OCI-LY3 (cell line): Measurements from ENCODE around the gene GRM4.

ENCODE experiments used
- H2AFZ ChIP-seq: fragments of 200-600, 300-600 bp; shearing (Covaris generic); 2 replicates; pipeline ENCODE4 v1.6.0; 2014; ENCODE audit warnings: antibody characterized with exemption, low read depth, low read length
- H3K27ac ChIP-seq: fragments of 200-600, 300-600 bp; sonication (generic); 2 replicates; pipeline ENCODE4 v1.5.1; 2014; ENCODE audit warnings: mild to moderate bottlenecking, low read length, moderate library complexity, mixed read lengths
- H3K27me3 ChIP-seq: fragments of 200-600, 300-600 bp; sonication (generic); 2 replicates; pipeline ENCODE4 v1.6.1; 2014; ENCODE audit warnings: low read depth, low read length, mixed read lengths
- H3K36me3 ChIP-seq: fragments of 200-600, 300-600 bp; sonication (generic); replicated peaks from 2 replicates; pipeline ENCODE3; 2014; ENCODE audit warnings: low read depth, low read length, mixed read lengths
- H3K4me1 ChIP-seq: fragments of 300-600, 200-600 bp; sonication (generic); 2 replicates; pipeline ENCODE4 v1.6.1; 2014; ENCODE audit warnings: low read length, mixed read lengths
- H3K4me2 ChIP-seq: fragments of 200-600, 300-600 bp; sonication (generic); 2 replicates; pipeline ENCODE4 v1.6.1; 2014; ENCODE audit warnings: low read length, mixed read lengths
- H3K4me3 ChIP-seq: fragments of 300-600, 200-600 bp; sonication (generic); 2 replicates; pipeline ENCODE4 v1.5.1; 2014; ENCODE audit warnings: antibody characterized with exemption, mild to moderate bottlenecking, low read length, moderate library complexity
- H3K79me2 ChIP-seq: fragments of 300-600, 200-600 bp; shearing (Covaris generic); 2 replicates; pipeline ENCODE4 v1.6.1; 2014; ENCODE audit warnings: mild to moderate bottlenecking, low read length, mixed read lengths
- H3K9ac ChIP-seq: fragments of 300-600, 200-600 bp; shearing (Covaris generic); 2 replicates; pipeline ENCODE4 v1.6.0; 2014; ENCODE audit warnings: mild to moderate bottlenecking, low read length, moderate library complexity
- H3K9me3 ChIP-seq: fragments of 200-600, 300-600 bp; shearing (Covaris generic); 2 replicates; pipeline ENCODE4 v1.6.1; 2014; ENCODE audit warnings: low read length, mixed read lengths; ENCODE audit not compliant: insufficient read depth
- H4K20me1 ChIP-seq: fragments of 200-600, 300-600 bp; sonication (generic); 2 replicates; pipeline ENCODE4 v1.6.1; 2016; ENCODE audit warnings: low read length, mixed read lengths; ENCODE audit not compliant: insufficient read depth
- EZH2phosphoT487 ChIP-seq: fragments of 200-600 bp; shearing (Covaris generic); IDR thresholded peaks from 2 replicates; pipeline ENCODE4 v1.6.1; 2018; ENCODE audit warnings: antibody characterized with exemption, mixed run types, low read depth
- TF ChIP-seq, protein P1 (sequence below): fragments of 200-600, 300-600 bp; sonication (generic); IDR thresholded peaks from 2 replicates; pipeline ENCODE4 v1.5.1; 2014; ENCODE audit warnings: antibody characterized with exemption, low read length, low read depth

GRM4 gene

DNA sequence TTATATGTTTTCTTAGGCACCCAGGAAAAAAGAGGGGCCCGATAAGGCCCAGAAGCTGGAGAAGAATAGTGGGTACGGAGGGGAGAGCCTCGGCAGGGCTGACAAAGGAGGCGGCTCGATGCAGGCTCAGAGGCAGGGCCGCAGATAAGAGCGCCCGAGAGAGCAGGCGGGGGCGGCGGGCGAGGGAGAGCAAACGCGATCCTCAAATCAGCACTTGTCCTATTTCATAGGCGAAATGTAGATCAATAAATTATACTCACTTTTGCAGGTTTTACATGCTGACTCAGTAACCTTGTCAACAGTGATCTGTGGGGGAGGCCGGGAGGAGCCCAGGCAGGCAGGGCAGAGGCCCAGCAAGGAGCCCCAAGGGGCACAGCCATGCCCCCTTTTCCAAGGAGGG is 42.6 kb downstream of the GRM4 start:
- Histone ChIP-seq H3K4me3 (no peak overlapping the region), H2AFZ (no peak overlapping the region), H4K20me1 (no peaks in the 10 kb centered on the region), H3K27me3 (no peaks in the 10 kb centered on the region), H3K79me2 (no peaks in the 10 kb centered on the region), H3K4me1 (no peaks in the 10 kb centered on the region), H3K27ac (no peak overlapping the region), H3K9ac (no peak overlapping the region), H3K4me2 (no peak overlapping the region), H3K9me3 (no peaks in the 10 kb centered on the region), H3K36me3 (no peaks in the 10 kb centered on the region)
- TF ChIP-seq EZH2phosphoT487, result no peak
- TF ChIP-seq, protein P1, sequence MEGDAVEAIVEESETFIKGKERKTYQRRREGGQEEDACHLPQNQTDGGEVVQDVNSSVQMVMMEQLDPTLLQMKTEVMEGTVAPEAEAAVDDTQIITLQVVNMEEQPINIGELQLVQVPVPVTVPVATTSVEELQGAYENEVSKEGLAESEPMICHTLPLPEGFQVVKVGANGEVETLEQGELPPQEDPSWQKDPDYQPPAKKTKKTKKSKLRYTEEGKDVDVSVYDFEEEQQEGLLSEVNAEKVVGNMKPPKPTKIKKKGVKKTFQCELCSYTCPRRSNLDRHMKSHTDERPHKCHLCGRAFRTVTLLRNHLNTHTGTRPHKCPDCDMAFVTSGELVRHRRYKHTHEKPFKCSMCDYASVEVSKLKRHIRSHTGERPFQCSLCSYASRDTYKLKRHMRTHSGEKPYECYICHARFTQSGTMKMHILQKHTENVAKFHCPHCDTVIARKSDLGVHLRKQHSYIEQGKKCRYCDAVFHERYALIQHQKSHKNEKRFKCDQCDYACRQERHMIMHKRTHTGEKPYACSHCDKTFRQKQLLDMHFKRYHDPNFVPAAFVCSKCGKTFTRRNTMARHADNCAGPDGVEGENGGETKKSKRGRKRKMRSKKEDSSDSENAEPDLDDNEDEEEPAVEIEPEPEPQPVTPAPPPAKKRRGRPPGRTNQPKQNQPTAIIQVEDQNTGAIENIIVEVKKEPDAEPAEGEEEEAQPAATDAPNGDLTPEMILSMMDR, result no peak

DNA sequence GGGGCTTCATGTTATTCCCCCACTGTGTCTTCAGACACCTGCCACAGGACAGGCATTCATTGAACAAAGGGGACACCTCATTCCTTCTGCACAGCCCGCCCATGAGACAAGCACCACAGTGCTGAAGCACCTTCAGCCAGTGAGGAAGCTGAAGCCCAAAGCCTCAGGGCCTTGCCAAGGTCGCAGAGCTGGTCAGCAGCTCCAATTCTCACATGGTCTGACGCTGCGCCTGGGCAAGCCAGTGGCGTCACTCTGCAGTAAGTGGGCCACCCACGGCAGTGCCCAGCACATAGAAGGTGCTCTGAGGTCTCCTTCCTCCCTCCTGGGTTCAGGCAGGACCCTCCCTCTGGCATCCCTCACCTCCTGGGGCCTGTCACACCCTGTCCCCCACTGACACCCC is 43.2 kb downstream of the GRM4 start:
- Histone ChIP-seq H3K27ac (no peak overlapping the region), H3K79me2 (no peaks in the 10 kb centered on the region), H3K36me3 (no peaks in the 10 kb centered on the region), H3K9me3 (no peaks in the 10 kb centered on the region), H3K27me3 (no peaks in the 10 kb centered on the region), H3K4me1 (no peaks in the 10 kb centered on the region), H4K20me1 (no peaks in the 10 kb centered on the region), H3K4me3 (no peak overlapping the region), H2AFZ (no peak overlapping the region), H3K4me2 (no peak overlapping the region), H3K9ac (no peak overlapping the region)
- no peak for TF ChIP-seq EZH2phosphoT487
- TF ChIP-seq, protein P1, result no peak

DNA sequence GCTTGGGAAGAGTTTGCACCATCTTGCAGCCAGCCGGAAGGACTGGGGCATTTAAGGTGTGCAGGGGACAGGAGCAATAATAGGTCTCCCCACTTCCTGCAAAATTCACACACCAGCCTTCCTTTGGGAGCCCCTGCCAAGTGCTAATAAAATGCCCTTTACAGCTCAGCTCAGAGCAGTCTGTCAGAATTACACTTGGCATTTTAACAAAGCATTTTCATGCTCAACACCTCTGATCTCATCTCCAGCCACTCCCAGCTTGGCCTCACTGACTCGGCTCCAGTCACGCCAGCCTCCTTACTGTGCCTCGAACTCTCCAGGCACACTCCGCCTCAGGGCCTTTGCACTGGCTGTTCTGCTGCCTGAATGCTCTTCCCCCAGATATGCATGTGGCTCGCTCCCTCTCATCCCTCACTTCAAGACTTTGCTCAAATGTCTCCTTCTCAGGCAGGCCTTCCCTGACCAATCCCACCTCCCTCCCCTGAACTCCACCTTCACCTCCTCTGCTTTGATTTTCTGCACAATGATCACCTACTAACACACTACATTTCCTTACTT is 43.7 kb downstream of the GRM4 start:
- Histone ChIP-seq H2AFZ (no peak overlapping the region), H3K4me1 (no peaks in the 10 kb centered on the region), H3K36me3 (no peaks in the 10 kb centered on the region), H3K27ac (no peak overlapping the region), H3K4me3 (no peak overlapping the region), H3K79me2 (no peaks in the 10 kb centered on the region), H3K4me2 (no peak overlapping the region), H3K27me3 (no peaks in the 10 kb centered on the region), H4K20me1 (no peaks in the 10 kb centered on the region), H3K9ac (no peak overlapping the region), H3K9me3 (no peaks in the 10 kb centered on the region)
- TF ChIP-seq, protein P1, result no peak
- TF ChIP-seq EZH2phosphoT487, result no peak

DNA sequence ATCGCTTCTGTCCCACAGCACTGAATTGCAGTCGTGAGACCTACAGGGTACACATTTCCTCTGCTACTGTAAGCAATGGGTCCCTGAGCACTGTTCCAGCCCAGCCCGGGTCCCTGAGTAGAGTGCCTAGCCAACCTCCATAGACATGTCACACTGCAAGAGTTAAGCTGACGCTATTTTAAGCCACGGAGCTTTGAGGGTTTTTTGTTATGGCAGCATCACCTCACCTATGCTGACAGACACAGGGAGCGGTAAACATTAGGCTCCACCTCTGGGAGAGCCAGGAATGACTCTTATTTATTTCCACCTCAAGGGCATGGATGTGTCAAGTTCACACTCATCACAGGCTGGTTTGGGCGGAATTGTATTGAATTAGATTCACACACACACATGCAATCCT is 45.1 kb downstream of the GRM4 start:
- no peak for TF ChIP-seq EZH2phosphoT487
- TF ChIP-seq, protein P1, result no peak

More for the DNA sequence above, 45.1 kb downstream of the GRM4 start:
- Histone ChIP-seq H3K4me1 (no peaks in the 10 kb centered on the region), H3K79me2 (no peaks in the 10 kb centered on the region), H3K4me2 (no peak overlapping the region), H3K9me3 (no peaks in the 10 kb centered on the region), H3K9ac (no peak overlapping the region), H3K27me3 (no peaks in the 10 kb centered on the region), H3K4me3 (no peak overlapping the region), H3K36me3 (no peaks in the 10 kb centered on the region), H3K27ac (no peak overlapping the region), H2AFZ (no peak overlapping the region), H4K20me1 (no peaks in the 10 kb centered on the region)
